HuH-7 (cell line): Measurements from ENCODE around the gene CAPZA3.
"Not testable (repeated sequence)": the region's sequence is repeated elsewhere in the genome, so short reads cannot be mapped to it uniquely, and the experiment has no call there.

Source experiments
- DNase-seq: peaks from one replicate; pipeline ENCODE4 v3.0.0; 2011; ENCODE audit warnings: low spot score

Gene CAPZA3

GRCh38 chr12:18737819-18738218 is at the start of gene CAPZA3, which contains the start of gene PLCZ1:
TSS of gene CAPZA3 (plus strand) at chr12:18738119. CDS start at chr12:18738269, 150 bp downstream.
TSS of gene PLCZ1 (minus strand) at chr12:18738012. CDS start at chr12:18737371, 641 bp downstream.
- DNase-seq, result no peak

- no peak for DNase-seq
Measured at GRCh38 chr12:18689771-18690170, 48.1 kb upstream of the CAPZA3 start.

GRCh38 chr12:18690653-18691052 is 47.3 kb upstream of the CAPZA3 start:
- DNase-seq, result no peak

- DNase-seq, result not testable (repeated sequence)
Measured at GRCh38 chr12:18693986-18694385, 43.9 kb upstream of the CAPZA3 start.

- no peak for DNase-seq
Measured at GRCh38 chr12:18696971-18697602, 40.8 kb upstream of the CAPZA3 start.

GRCh38 chr12:18700271-18700670 is 37.6 kb upstream of the CAPZA3 start:
- no peak for DNase-seq

GRCh38 chr12:18703321-18703720 is 34.6 kb upstream of the CAPZA3 start:
- DNase-seq, result no peak

GRCh38 chr12:18703911-18704310 is 34.0 kb upstream of the CAPZA3 start:
- DNase-seq, result no peak

- no peak for DNase-seq
Measured at GRCh38 chr12:18706798-18707197, 31.1 kb upstream of the CAPZA3 start.

- no peak for DNase-seq
Measured at GRCh38 chr12:18716236-18716635, 21.7 kb upstream of the CAPZA3 start.

- no peak for DNase-seq
Measured at GRCh38 chr12:18718462-18718861, 19.5 kb upstream of the CAPZA3 start.

GRCh38 chr12:18719922-18720510 is 17.9 kb upstream of the CAPZA3 start:
- no peak for DNase-seq

GRCh38 chr12:18720690-18721089 is 17.2 kb upstream of the CAPZA3 start:
- DNase-seq, result no peak

GRCh38 chr12:18721452-18721851 is 16.5 kb upstream of the CAPZA3 start:
- DNase-seq, result no peak

GRCh38 chr12:18723752-18724151 is 14.2 kb upstream of the CAPZA3 start:
- DNase-seq, result no peak

- no peak for DNase-seq
Measured at GRCh38 chr12:18731156-18731555, 6.8 kb upstream of the CAPZA3 start.

- no peak for DNase-seq
Measured at GRCh38 chr12:18747895-18748294, 10.0 kb downstream of the CAPZA3 start.

- DNase-seq, result no peak
Measured at GRCh38 chr12:18749386-18749957, 11.6 kb downstream of the CAPZA3 start.

GRCh38 chr12:18750085-18750484 is 12.2 kb downstream of the CAPZA3 start:
- DNase-seq, result no peak

- DNase-seq, result no peak
Measured at GRCh38 chr12:18751866-18752265, 13.9 kb downstream of the CAPZA3 start.

- DNase-seq, result no peak
Measured at GRCh38 chr12:18752280-18752920, 14.5 kb downstream of the CAPZA3 start.

GRCh38 chr12:18752947-18753346 is 15.0 kb downstream of the CAPZA3 start:
- DNase-seq, result no peak

- DNase-seq, result no peak
Measured at GRCh38 chr12:18753481-18754123, 15.7 kb downstream of the CAPZA3 start.
